ENCODE results near the gene PYCARD.
A peak's percentile ranks its signal among the peaks of the same experiment; 100 is the strongest.
"Not testable (repeated sequence)": the region's sequence is repeated elsewhere in the genome, so short reads cannot be mapped to it uniquely, and the experiment has no call there.

The PYCARD gene

DNA sequence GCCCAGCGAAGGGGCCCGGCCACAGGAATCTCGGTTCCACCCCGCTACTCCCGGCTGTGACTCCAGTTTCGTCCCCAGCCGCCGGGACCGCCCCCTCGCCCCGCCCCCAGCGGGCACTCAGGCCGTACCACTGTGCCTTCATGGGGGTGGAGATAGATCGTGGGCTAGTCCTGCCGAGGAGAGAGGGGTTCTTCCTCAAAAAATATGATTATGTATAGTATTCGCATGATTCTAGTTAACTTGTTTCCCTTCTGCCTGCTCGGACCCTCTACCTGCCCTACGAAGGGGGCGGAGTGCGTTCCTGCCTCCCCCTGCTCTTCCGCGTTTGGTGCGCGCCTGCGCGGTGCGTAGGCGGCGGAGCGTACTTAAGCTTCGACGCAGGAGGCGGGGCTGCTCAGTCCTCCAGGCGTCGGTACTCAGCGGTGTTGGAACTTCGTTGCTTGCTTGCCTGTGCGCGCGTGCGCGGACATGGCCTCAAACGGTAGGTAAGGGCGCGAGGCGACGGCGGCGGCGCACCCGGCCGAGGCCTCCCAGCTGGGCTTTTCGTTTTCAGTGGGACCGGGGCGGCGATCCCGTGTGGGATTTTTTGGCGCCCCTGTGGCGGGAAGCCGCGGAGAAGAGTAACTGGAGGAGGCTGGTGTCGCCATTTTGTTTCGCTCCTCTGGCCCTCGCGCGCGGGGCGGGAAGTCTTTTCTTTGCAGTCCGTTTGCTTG is 22.7 kb downstream of the PYCARD start, which contains the start of gene FUS:
Gene FUS, plus strand, starts transcription at position 393 of the 713 bp plus-strand sequence. Its CDS starts 76 bp downstream, at position 469.
- H3K36me3 ChIP-seq (ENCODE audit: control insufficient read depth, insufficient read depth, low read length) = peaks cover 38% of the 10 kb centered on the region
- H3K27ac ChIP-seq (ENCODE audit: low read depth, low read length) = peak within 1 kb of the TSS; percentile 100
- H3K4me1 ChIP-seq (ENCODE audit: control insufficient read depth, insufficient read depth, low read length) = peaks cover 7% of the 10 kb centered on the region; the same call in 1 of the 2 replicates
- peak within 1 kb of the TSS; percentile 97 for H3K9ac ChIP-seq (ENCODE audit: low read length)
- no peaks in the 10 kb centered on the region for H3K9me3 ChIP-seq (ENCODE audit: control insufficient read depth, insufficient read depth, low read depth, low read length)
- no peaks in the 10 kb centered on the region for H3K27me3 ChIP-seq (ENCODE audit: control insufficient read depth, insufficient read depth, low read length)
- H3K4me3 ChIP-seq (ENCODE audit: low read depth, low read length) = peak within 1 kb of the TSS; percentile 92

DNA sequence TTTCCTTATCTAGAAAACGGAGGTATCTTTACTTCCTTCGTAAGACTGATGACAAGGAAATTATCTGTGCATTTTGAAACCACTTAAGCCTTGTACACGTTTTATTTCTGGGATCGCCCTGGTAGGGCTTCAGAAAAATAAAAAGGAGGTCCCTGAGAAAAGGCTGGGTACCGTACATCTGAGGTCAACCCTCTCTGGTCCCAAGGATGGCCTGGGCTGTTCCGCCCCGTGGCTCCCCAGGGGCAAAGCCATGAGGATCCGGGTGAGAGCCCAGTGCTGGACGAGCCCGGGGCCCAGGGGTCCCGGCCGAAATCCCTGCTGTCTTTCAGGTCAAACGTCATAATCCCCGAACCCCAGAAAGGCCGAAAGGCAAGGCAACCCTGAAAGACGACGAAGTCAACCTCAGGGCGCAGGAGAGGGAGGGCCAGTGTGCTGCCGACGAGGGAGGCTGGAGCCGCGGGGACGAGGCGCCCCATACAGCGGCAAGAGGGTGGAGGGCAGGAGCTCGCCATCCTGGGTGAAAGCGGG is 23.3 kb downstream of the PYCARD start:
- Histone ChIP-seq H3K36me3 (ENCODE audit: control insufficient read depth, insufficient read depth, low read length) (peaks cover 32% of the 10 kb centered on the region), H3K27me3 (ENCODE audit: control insufficient read depth, insufficient read depth, low read length) (no peaks in the 10 kb centered on the region), H3K9me3 (ENCODE audit: control insufficient read depth, insufficient read depth, low read depth, low read length) (no peaks in the 10 kb centered on the region), H3K4me3 (ENCODE audit: low read depth, low read length) (peak overlapping the region; percentile 92), H3K4me1 (ENCODE audit: control insufficient read depth, insufficient read depth, low read length) (peaks cover 7% of the 10 kb centered on the region; the same call in 1 of the 2 replicates), H3K27ac (ENCODE audit: low read depth, low read length) (peak overlapping the region; percentile 100), H3K9ac (ENCODE audit: low read length) (peak overlapping the region; percentile 97)

DNA sequence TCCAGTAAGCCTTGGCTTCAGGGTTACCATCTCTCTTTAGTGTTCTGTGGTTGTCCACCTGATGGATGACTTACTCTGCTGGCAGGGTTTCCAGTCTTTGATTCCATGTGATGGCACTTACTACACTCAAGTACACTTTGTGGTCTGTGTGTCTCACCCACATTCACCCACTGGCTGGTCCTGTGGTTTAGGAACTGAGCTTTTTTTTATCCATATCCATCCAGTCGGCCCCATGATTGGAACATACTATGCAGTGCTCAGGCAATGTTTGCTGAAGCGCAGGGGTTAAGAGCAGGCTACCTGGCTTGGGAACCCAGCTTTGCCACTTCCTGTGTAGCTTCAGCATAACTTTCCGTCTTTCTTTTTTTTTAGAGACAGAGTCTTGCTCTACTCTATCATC is 25.4 kb downstream of the PYCARD start:
- Histone ChIP-seq H3K4me3 (ENCODE audit: low read depth, low read length) (no peak overlapping the region), H3K27ac (ENCODE audit: low read depth, low read length) (no peak overlapping the region), H3K36me3 (ENCODE audit: control insufficient read depth, insufficient read depth, low read length) (peaks cover 10% of the 10 kb centered on the region), H3K4me1 (ENCODE audit: control insufficient read depth, insufficient read depth, low read length) (peaks cover 3% of the 10 kb centered on the region; the same call in 1 of the 2 replicates), H3K9me3 (ENCODE audit: control insufficient read depth, insufficient read depth, low read depth, low read length) (no peaks in the 10 kb centered on the region), H3K27me3 (ENCODE audit: control insufficient read depth, insufficient read depth, low read length) (no peaks in the 10 kb centered on the region), H3K9ac (ENCODE audit: low read length) (no peak overlapping the region)

- not testable (repeated sequence) for H3K9me3 ChIP-seq (ENCODE audit: control insufficient read depth, insufficient read depth, low read depth, low read length); H3K4me3 ChIP-seq (ENCODE audit: low read depth, low read length); H3K9ac ChIP-seq (ENCODE audit: low read length)
These were observed 32.5 kb downstream of the PYCARD start for GRCh38 chr16:31170048-31170447.

GRCh38 chr16:31168848-31169247 is 33.7 kb downstream of the PYCARD start:
- Histone ChIP-seq H3K9ac (ENCODE audit: low read length) (no peak overlapping the region), H3K4me1 (ENCODE audit: control insufficient read depth, insufficient read depth, low read length) (peaks cover 3% of the 10 kb centered on the region; the same call in 1 of the 2 replicates), H3K27me3 (ENCODE audit: control insufficient read depth, insufficient read depth, low read length) (no peaks in the 10 kb centered on the region), H3K36me3 (ENCODE audit: control insufficient read depth, insufficient read depth, low read length) (no peaks in the 10 kb centered on the region), H3K4me3 (ENCODE audit: low read depth, low read length) (no peak overlapping the region), H3K9me3 (ENCODE audit: control insufficient read depth, insufficient read depth, low read depth, low read length) (no peaks in the 10 kb centered on the region), H3K27ac (ENCODE audit: low read depth, low read length) (no peak overlapping the region)

More at GRCh38 chr16:31170048-31170447, 32.5 kb downstream of the PYCARD start:
- not testable (repeated sequence) for H3K4me1 ChIP-seq (ENCODE audit: control insufficient read depth, insufficient read depth, low read length); H3K36me3 ChIP-seq (ENCODE audit: control insufficient read depth, insufficient read depth, low read length); H3K27ac ChIP-seq (ENCODE audit: low read depth, low read length); H3K27me3 ChIP-seq (ENCODE audit: control insufficient read depth, insufficient read depth, low read length)

DNA sequence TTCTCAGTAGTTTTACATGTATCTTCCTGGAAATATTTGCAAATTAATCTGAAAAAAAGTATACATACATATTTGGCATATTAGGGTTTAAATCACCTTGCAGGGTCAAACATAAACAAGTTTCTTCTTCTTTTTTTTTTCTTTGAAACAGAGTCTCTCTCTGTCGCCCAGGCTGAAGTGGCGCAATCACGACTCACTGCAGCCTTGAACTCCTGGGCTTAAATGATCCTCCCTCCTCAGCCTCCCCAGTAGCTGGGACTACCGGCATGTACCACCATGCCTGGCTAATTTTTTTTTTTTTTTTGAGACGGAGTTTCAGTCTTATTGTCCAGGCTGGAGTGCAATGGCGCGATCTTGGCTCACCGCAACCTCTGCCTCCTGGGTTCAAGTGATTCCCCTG is 35.2 kb downstream of the PYCARD start:
- Histone ChIP-seq H3K9ac (ENCODE audit: low read length) (no peak overlapping the region), H3K4me3 (ENCODE audit: low read depth, low read length) (no peak overlapping the region), H3K9me3 (ENCODE audit: control insufficient read depth, insufficient read depth, low read depth, low read length) (no peaks in the 10 kb centered on the region), H3K27me3 (ENCODE audit: control insufficient read depth, insufficient read depth, low read length) (no peaks in the 10 kb centered on the region), H3K4me1 (ENCODE audit: control insufficient read depth, insufficient read depth, low read length) (peaks cover 3% of the 10 kb centered on the region; the same call in 1 of the 2 replicates), H3K27ac (ENCODE audit: low read depth, low read length) (no peak overlapping the region), H3K36me3 (ENCODE audit: control insufficient read depth, insufficient read depth, low read length) (no peaks in the 10 kb centered on the region)

DNA sequence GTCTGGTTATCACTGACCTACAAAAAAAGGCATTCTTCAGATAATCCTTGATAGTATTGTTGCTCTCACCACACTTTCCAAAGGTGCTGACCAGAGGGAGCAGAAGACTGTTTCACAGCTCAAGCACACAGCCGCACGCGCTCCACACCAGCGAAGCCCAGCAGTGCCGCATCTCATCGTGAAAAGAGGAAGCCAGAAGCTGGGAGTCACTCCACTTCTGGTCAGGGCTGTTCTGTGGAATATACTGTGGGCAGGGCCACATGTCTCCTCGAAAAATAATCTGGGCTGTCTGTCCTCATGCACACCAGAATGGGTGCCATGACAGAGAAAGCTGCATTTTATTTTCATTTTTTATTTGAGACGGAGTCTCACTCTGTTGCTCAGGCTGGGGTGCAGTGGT is 45.4 kb downstream of the PYCARD start:
- Histone ChIP-seq H3K4me1 (ENCODE audit: control insufficient read depth, insufficient read depth, low read length) (no peaks in the 10 kb centered on the region), H3K9ac (ENCODE audit: low read length) (no peak overlapping the region), H3K27me3 (ENCODE audit: control insufficient read depth, insufficient read depth, low read length) (no peaks in the 10 kb centered on the region), H3K36me3 (ENCODE audit: control insufficient read depth, insufficient read depth, low read length) (no peaks in the 10 kb centered on the region), H3K9me3 (ENCODE audit: control insufficient read depth, insufficient read depth, low read depth, low read length) (no peaks in the 10 kb centered on the region), H3K4me3 (ENCODE audit: low read depth, low read length) (no peak overlapping the region), H3K27ac (ENCODE audit: low read depth, low read length) (no peak overlapping the region)

Measured in HUES6 (cell line).